HUES64 (cell line): ENCODE results near the gene AGXT2.
"Not testable (repeated sequence)": the region's sequence is repeated elsewhere in the genome, so short reads cannot be mapped to it uniquely, and the experiment has no call there.

Experiments
- H3K27ac ChIP-seq: 2 replicates; pipeline ENCODE4 v1.7.0; 2013; ENCODE audit warnings: low read depth, low read length, inconsistent platforms
- H3K27me3 ChIP-seq: 2 replicates; pipeline ENCODE4 v1.6.1; 2013; ENCODE audit warnings: mild to moderate bottlenecking, low read length; ENCODE audit not compliant: insufficient read depth
- H3K36me3 ChIP-seq: 2 replicates; pipeline ENCODE4 v1.6.1; 2013; ENCODE audit warnings: mild to moderate bottlenecking, low read length; ENCODE audit not compliant: insufficient read depth
- H3K4me1 ChIP-seq: 2 replicates; pipeline ENCODE4 v1.6.1; 2013; ENCODE audit warnings: mild to moderate bottlenecking, low read length, moderate library complexity; ENCODE audit not compliant: insufficient read depth
- H3K4me3 ChIP-seq: 2 replicates; pipeline ENCODE4 v1.5.1; 2013; ENCODE audit warnings: mild to moderate bottlenecking, low read length, moderate library complexity
- H3K9ac ChIP-seq: 2 replicates; pipeline ENCODE4 v1.6.1; 2013; ENCODE audit warnings: mild to moderate bottlenecking, low read depth, low read length
- H3K9me3 ChIP-seq: 2 replicates; pipeline ENCODE4 v1.6.1; 2013; ENCODE audit warnings: low read depth, low read length; ENCODE audit not compliant: insufficient read depth
- WGBS: fragments of 150-250, 120-280 bp; methylation state at CpG from one replicate; pipeline ENCODE4 v1.1.7; 2013; ENCODE audit warnings: missing lambda C conversion rate; 5-methylcytosine and 5-hydroxymethylcytosine counted together

The AGXT2 gene

DNA sequence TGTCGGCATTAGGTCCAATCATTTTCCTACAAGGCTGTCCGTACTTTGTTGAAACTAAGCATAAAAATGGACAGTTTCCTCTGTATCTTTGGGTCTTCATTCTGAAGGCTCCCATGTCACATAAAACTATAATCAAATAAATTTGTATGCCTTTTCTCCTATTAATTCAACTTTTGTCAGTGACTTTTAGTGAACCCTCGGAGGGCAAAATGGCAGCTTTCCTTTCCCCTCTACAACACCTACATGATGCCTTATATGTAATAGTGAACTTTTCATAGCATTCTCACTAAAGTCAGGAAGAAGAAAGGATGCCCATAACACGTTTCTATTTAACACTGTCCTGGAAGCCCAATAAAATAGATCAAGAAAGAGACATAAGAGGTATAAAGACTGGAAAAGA, 5.1 kb upstream of the AGXT2 start:
- H3K27ac ChIP-seq = no peak overlapping the region
- H3K9me3 ChIP-seq = no peaks in the 10 kb centered on the region
- 0 out of 2 replicates have a peak, but pooled peaks cover 8% of the 10 kb centered on the region for H3K4me1 ChIP-seq
- WGBS = 98% methylated on average over 4 of the region's 4 CpGs
- H3K27me3 ChIP-seq = no peaks in the 10 kb centered on the region
- no peak overlapping the region for H3K4me3 ChIP-seq
- no peaks in the 10 kb centered on the region for H3K36me3 ChIP-seq
- no peak overlapping the region for H3K9ac ChIP-seq

DNA sequence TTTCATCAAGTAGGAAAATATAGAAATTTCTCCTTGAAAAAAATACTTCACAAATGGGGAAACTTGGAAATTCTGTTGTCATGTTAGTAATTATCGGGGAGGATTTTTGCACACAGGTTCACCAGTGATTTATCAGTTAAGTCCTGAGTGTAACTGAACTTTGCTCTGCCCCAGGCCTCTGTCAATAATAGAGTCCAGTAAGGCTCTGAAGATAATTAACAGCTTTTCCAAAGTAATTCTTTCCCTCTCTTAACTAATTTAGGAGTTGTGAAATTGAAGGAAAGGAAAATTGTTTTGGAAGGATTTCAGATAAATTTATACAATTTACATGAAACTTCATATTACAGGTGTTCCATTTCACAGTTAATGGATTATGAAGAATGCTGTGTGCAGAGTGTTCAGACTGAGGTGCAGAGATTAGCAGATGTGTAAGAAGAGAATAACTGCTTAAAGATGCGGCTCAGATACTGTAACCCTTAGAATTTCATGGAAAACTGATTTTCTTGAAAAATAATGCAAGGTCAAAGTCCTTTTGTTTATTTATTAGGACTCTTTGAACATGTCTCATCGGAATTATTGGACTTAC, 2.9 kb upstream of the AGXT2 start:
- no peak overlapping the region for H3K4me3 ChIP-seq
- H3K27me3 ChIP-seq = no peaks in the 10 kb centered on the region
- H3K4me1 ChIP-seq = 0 out of 2 replicates have a peak, but pooled peaks cover 4% of the 10 kb centered on the region
- 94% methylated on average over 3 of the region's 3 CpGs for WGBS
- no peak overlapping the region for H3K9ac ChIP-seq
- no peaks in the 10 kb centered on the region for H3K36me3 ChIP-seq
- H3K9me3 ChIP-seq = no peaks in the 10 kb centered on the region
- no peak overlapping the region for H3K27ac ChIP-seq

DNA sequence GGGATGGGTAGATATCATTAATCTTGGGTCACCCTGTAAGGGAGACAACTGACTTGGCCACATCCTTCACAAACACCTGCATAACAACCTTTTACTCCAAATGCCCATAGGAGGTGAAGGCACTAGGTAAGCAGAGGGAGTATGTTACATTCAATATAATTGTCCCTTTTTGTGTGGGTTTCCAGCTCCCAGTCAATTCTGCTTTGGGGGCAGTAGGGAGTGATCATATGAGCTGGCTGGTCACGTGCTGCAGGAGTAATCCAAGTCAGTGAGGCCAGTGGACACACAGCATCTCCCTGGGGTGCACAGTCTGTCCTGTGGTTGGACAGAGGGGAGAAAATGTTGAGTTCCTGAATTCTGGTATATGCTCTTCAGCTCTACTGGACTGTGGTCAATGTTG, 1.2 kb upstream of the AGXT2 start:
- Histone ChIP-seq H3K9ac (no peak overlapping the region), H3K27ac (no peak overlapping the region), H3K4me1 (no peaks in the 10 kb centered on the region), H3K4me3 (no peak overlapping the region), H3K9me3 (no peaks in the 10 kb centered on the region), H3K27me3 (no peaks in the 10 kb centered on the region), H3K36me3 (no peaks in the 10 kb centered on the region)
- 90% methylated on average over 1 of the region's 1 CpG for WGBS

DNA sequence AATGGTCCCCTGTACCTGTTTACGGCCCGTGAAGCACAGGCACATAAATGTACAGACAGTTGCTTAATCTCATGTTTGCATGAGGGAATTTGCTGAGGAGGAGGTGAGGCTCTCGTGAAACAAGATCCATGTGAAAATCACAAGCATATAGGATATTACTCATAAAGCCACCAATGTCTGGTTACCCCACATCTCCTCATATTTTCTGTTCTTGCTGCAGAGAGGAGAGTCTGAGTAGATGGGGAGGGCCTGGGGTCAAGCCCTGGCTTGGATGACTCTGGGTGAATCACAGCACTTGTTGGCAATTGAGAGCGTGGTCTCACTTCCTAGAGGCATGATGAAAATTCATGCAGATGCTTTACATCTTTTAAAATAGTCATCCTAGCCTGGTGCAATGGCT, 975 bp downstream of the AGXT2 start:
- no peak overlapping the region for H3K4me3 ChIP-seq
- no peak overlapping the region for H3K27ac ChIP-seq
- 96% methylated on average over 4 of the region's 4 CpGs for WGBS
- no peak overlapping the region for H3K9ac ChIP-seq
- H3K9me3 ChIP-seq = no peaks in the 10 kb centered on the region
- peaks cover 7% of the 10 kb centered on the region for H3K4me1 ChIP-seq
- no peaks in the 10 kb centered on the region for H3K36me3 ChIP-seq
- no peaks in the 10 kb centered on the region for H3K27me3 ChIP-seq

DNA sequence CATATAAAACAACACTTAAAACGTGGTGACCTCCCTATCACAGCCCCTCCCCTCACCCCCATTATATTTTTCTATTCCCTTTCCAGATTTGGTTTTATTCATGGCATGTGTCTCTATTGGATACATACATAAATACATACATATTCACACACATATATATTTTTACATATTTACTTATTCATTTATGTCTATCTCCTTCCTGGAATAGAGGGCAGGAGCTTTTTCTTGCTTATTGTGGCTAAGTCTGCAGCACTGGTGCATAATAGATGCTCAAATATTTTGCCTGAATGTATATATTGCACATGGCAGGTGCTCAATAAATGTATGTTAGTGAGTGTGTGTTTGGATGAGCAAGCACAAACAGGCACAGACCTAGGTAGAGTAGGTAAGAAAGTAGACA, 2.5 kb downstream of the AGXT2 start:
- Histone ChIP-seq H3K4me3 (no peak overlapping the region), H3K36me3 (no peaks in the 10 kb centered on the region), H3K27ac (no peak overlapping the region), H3K9ac (no peak overlapping the region), H3K9me3 (no peaks in the 10 kb centered on the region), H3K4me1 (peaks cover 7% of the 10 kb centered on the region), H3K27me3 (no peaks in the 10 kb centered on the region)
- WGBS = 83% methylated on average over 1 of the region's 1 CpG

DNA sequence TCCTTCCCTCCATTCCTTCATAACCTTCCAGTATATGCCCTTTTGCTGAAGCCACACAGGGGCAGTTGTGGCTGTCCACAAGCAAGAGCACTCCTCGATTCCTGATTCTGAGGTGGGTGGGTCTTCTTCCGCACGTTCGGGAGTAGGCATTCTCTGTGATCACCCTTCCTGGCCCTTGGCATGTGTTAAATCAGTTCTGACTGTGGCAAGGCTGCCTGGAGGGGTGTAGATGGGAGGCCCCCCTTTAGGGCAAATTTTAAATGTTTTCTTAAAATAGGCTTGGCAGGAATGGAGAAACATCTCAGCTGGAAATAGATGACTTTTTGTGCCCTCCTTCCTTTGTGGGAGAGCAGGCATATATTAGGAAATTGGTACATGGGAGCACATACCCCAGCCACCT, 3.1 kb downstream of the AGXT2 start:
- H3K9me3 ChIP-seq = no peaks in the 10 kb centered on the region
- no peak overlapping the region for H3K27ac ChIP-seq
- no peak overlapping the region for H3K4me3 ChIP-seq
- H3K36me3 ChIP-seq = no peaks in the 10 kb centered on the region
- no peaks in the 10 kb centered on the region for H3K27me3 ChIP-seq
- peaks cover 7% of the 10 kb centered on the region for H3K4me1 ChIP-seq
- WGBS = 84% methylated on average over 4 of the region's 4 CpGs
- no peak overlapping the region for H3K9ac ChIP-seq

DNA sequence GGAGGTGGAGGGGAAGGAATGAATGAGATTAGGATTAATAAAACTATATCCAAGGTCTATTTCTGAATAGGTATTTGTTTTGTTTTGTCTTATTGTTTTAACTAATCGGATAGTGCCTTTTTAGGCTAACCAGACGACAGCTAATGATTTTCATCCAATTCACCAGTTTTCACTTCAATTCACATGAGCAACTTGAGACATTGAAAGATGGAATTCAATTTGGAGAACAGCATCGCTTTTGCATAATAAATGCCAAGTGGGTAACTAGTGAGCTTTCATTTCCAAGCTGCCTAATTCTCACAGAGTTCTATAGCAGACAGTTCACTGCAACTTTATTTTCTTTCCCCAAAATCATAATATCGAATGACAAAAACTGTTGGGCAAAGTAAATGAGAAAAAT, 5.0 kb downstream of the AGXT2 start:
- H3K9ac ChIP-seq = no peak overlapping the region
- no peaks in the 10 kb centered on the region for H3K9me3 ChIP-seq
- H3K36me3 ChIP-seq = no peaks in the 10 kb centered on the region
- 81% methylated on average over 4 of the region's 4 CpGs for WGBS
- H3K4me1 ChIP-seq = peaks cover 7% of the 10 kb centered on the region
- H3K27me3 ChIP-seq = no peaks in the 10 kb centered on the region
- H3K4me3 ChIP-seq = no peak overlapping the region
- H3K27ac ChIP-seq = no peak overlapping the region

DNA sequence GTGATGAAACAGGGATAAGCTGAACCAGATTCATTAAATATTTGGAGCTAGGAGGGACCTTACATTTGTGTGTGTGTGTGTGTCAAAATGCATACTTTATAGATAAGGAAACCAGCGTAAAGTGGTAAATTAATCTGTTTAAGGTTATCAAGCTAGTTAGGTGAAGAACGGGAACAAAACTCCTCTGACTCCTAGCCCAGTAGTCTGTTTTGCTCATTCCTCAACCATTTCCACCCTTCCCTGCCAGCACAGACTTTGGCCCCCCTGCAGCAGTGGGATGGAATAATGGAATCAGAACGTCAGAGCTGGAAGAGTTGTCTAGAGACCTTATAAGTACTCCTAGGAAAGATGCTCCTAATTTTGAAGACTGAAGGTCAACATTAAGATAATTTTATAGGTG, 6.5 kb downstream of the AGXT2 start:
- Histone ChIP-seq H3K9ac (no peak overlapping the region), H3K9me3 (no peaks in the 10 kb centered on the region), H3K27me3 (no peaks in the 10 kb centered on the region), H3K27ac (no peak overlapping the region), H3K36me3 (no peaks in the 10 kb centered on the region), H3K4me3 (no peak overlapping the region), H3K4me1 (peaks cover 12% of the 10 kb centered on the region)
- WGBS = 72% methylated on average over 2 of the region's 3 CpGs

DNA sequence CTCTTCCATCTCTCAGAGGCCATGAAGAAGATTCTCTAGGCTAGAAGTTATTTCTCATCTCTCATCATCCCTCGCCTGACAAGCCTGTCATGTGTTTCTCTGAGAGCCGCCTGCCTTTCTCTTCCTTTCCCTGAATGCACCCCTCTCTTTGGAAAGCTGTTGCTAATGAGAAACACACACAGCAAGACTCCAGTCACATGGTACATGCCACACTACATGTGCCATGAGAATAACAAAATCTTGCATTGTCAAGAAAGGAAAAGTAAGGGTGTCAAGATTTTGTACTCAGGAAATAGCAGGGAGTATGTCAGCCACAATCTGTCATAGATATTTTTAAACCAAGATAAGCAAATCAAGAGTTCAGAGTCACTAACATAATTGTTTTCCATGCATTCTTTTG, 8.9 kb downstream of the AGXT2 start:
- no peaks in the 10 kb centered on the region for H3K36me3 ChIP-seq
- H3K9me3 ChIP-seq = no peaks in the 10 kb centered on the region
- no peak overlapping the region for H3K9ac ChIP-seq
- 92% methylated on average over 2 of the region's 2 CpGs for WGBS
- H3K4me3 ChIP-seq = no peak overlapping the region
- no peak overlapping the region for H3K27ac ChIP-seq
- H3K4me1 ChIP-seq = peaks cover 12% of the 10 kb centered on the region
- H3K27me3 ChIP-seq = no peaks in the 10 kb centered on the region

DNA sequence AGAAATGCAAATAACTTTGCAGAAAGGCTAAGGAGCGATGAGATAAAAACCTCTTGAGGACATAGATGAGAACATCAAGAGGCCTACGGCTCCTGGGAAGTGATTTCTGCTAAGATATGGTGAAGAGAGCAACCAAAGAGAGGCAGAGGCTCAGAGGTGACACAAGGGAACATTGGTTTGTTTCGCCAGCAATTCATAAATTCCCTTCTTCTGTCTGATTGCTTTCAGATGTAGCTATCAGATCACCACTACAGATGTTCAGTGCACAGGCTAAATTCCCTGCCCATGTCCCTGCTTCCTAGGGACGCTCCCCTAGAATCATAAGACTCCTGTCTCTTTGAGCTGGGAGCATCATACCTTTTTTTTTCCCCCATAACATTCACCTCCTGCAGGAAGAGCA, 11.2 kb downstream of the AGXT2 start:
- Histone ChIP-seq H3K9me3 (no peaks in the 10 kb centered on the region), H3K36me3 (no peaks in the 10 kb centered on the region), H3K4me1 (peaks cover 5% of the 10 kb centered on the region; the same call in 1 of the 2 replicates), H3K27ac (no peak overlapping the region), H3K27me3 (no peaks in the 10 kb centered on the region), H3K4me3 (no peak overlapping the region), H3K9ac (no peak overlapping the region)
- WGBS = 87% methylated on average over 4 of the region's 4 CpGs

DNA sequence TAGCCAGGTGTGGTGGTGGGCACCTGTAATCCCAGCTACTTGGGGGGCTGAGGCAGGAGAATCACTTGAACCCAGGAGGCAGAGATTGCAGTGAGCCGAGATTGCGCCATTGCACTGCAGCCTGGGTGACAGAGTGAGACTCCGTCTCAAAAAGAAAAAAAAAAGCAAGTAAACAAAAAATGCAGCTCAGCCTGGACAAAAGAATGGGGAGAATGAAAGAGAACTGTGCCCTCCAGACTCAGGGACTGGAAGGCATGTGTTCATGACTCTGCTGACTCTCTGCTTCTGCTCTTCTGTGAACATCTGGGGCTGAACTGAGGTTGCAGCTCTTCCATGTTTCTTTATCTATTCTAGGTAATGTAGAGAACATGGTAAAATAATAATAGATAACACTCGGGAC, 11.8 kb downstream of the AGXT2 start:
- not testable (repeated sequence) for H3K4me1 ChIP-seq, H3K4me3 ChIP-seq, H3K9ac ChIP-seq, H3K9me3 ChIP-seq, H3K27ac ChIP-seq, H3K36me3 ChIP-seq, H3K27me3 ChIP-seq
- 95% methylated on average over 4 of the region's 4 CpGs for WGBS

DNA sequence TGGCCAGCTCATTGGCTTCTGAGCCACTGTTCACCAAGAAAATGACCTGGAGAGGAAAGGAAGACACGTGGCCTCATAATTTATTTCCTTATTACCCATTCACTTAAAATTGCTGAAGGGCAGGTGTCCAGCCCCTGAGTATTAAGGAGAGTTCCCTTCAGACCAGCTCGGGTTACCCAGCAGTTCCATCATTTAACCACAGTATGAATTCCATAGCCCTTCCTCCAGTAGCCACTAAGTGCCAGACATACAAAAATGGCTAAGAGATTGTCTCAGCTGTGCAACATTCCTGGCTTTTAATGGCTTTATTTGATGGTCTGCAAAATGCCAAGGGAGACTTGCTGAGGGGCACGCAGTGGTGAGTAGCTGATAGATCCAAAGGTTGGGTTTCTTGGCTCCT, 12.5 kb downstream of the AGXT2 start:
- no peak overlapping the region for H3K9ac ChIP-seq
- no peaks in the 10 kb centered on the region for H3K27me3 ChIP-seq
- whole genome bisulfite sequencing = 90% methylated on average over 3 of the region's 3 CpGs
- no peaks in the 10 kb centered on the region for H3K9me3 ChIP-seq
- H3K4me1 ChIP-seq = peaks cover 5% of the 10 kb centered on the region; the same call in 1 of the 2 replicates
- no peaks in the 10 kb centered on the region for H3K36me3 ChIP-seq
- no peak overlapping the region for H3K27ac ChIP-seq
- H3K4me3 ChIP-seq = no peak overlapping the region
